A549 (cell line): ENCODE measurements around the gene PLS3. TPM values are rescaled to one million over a fixed set of nuclear protein-coding genes. Genes with fewer than 3 reads are reported as not detected.
A peak's percentile ranks its signal among the peaks of the same experiment; 100 is the strongest.
"Not testable (repeated sequence)": the region's sequence is repeated elsewhere in the genome, so short reads cannot be mapped to it uniquely, and the experiment has no call there.

Experiments
- ATAC-seq, 2 experiments: fragments of 200-7000 bp in 1 of 2; fragments of >200 bp in 1 of 2; cut with Nextera tagmentation in 1 of 2; cut with Tn5 transposase in 1 of 2; 3 replicates each; pipeline versions ENCODE4 v1.8.0 to v1.9.1; 2018 to 2020; ENCODE audit warnings: mild to moderate bottlenecking in 1 of 2, moderate library complexity in 1 of 2
- CTCF ChIA-PET: fragments of 300-600 bp; sonication (Branson Sonifier 250); formaldehyde crosslinking; extraction: SDS; loops from one replicate; lab custom pipeline; 2021; ENCODE audit warnings: antibody characterized with exemption, inconsistent platforms; lab: Yijun Ruan, JAX
- POLR2A ChIA-PET: fragments of 350-600 bp; formaldehyde crosslinking; extraction: SDS; loops from one replicate; lab custom pipeline; 2021; ENCODE audit warnings: antibody characterized with exemption, inconsistent platforms; lab: Yijun Ruan, JAX
- DNase-seq, 2 experiments: peaks; one replicate each; pipeline versions ENCODE4 v3.0.0 to v3.0.0-alpha.2; 2011 to 2016; ENCODE audit warnings: low read depth in 1 of 2, low spot score in 1 of 2
- FAIRE-seq: peaks from 2 replicates; lab custom pipeline; 2011; peaks lifted over from hg19 to GRCh38; lab: Jason Lieb, UNC
- H3K27ac ChIP-seq, 2 experiments: fragments of >200 bp; sonication (Bioruptor Twin); formaldehyde crosslinking; 3 replicates each; pipeline ENCODE4 v1.5.1; 2016 to 2017
- H3K4me1 ChIP-seq: fragments of >200 bp; sonication (Bioruptor Twin); formaldehyde crosslinking; 3 replicates; pipeline ENCODE4 v1.6.1; 2016
- H3K4me2 ChIP-seq: fragments of >200 bp; sonication (Bioruptor Twin); formaldehyde crosslinking; 3 replicates; pipeline ENCODE4 v1.6.1; 2016
- H3K4me3 ChIP-seq: fragments of >200 bp; sonication (Bioruptor Twin); formaldehyde crosslinking; 3 replicates; pipeline ENCODE4 v1.5.1; 2016
- H3K9me3 ChIP-seq: fragments of >200 bp; sonication (Bioruptor Twin); formaldehyde crosslinking; 3 replicates; pipeline ENCODE4 v1.6.1; 2016
- CEBPB ChIP-seq, 2 experiments: fragments of >200 bp in 1 of 2; sonication (Bioruptor Twin) in 1 of 2; formaldehyde crosslinking in 1 of 2; IDR thresholded peaks; 2 replicates each; pipeline ENCODE4 v1.6.1; 2012 to 2016
- CTCF ChIP-seq: fragments of >200 bp; sonication (Bioruptor Twin); formaldehyde crosslinking; IDR thresholded peaks from 3 replicates; pipeline ENCODE4 v1.5.1; 2016
- E2F6 ChIP-seq: IDR thresholded peaks from 2 replicates; pipeline ENCODE4 v1.6.1; 2012; ENCODE audit warnings: low read depth, borderline replicate concordance
- ELK1 ChIP-seq: fragments of 150-350 bp; IDR thresholded peaks from 2 replicates; pipeline ENCODE4 v1.6.1; 2014; ENCODE audit warnings: low read depth, mild to moderate bottlenecking, low read length
- EP300 ChIP-seq, 2 experiments: fragments of >200 bp; sonication (Bioruptor Twin); formaldehyde crosslinking; IDR thresholded peaks; 2 replicates in 1 of 2; 3 replicates in 1 of 2; pipeline ENCODE4 v1.6.1; 2016 to 2017
- FOSB ChIP-seq: fragments of 250-450 bp; sonication (Bioruptor Pico); IDR thresholded peaks from 2 replicates; pipeline ENCODE4 v1.5.0; 2020; ENCODE audit warnings: mild to moderate bottlenecking, moderate library complexity
- HDAC2 ChIP-seq: fragments of 200-600 bp; sonication (generic); IDR thresholded peaks from 2 replicates; pipeline ENCODE4 v1.6.1; 2016
- HES2 ChIP-seq: fragments of >200 bp; sonication (Bioruptor Twin); formaldehyde crosslinking; IDR thresholded peaks from 2 replicates; pipeline ENCODE4 v1.6.1; 2016
- NPAS2 ChIP-seq: fragments of 250-450 bp; sonication (Bioruptor Pico); IDR thresholded peaks from 2 replicates; pipeline ENCODE4 v1.8.0; 2022; ENCODE audit warnings: mild to moderate bottlenecking, moderate library complexity, borderline replicate concordance
- RAD21 ChIP-seq, 2 experiments: fragments of >200 bp in 1 of 2; sonication (Bioruptor Twin) in 1 of 2; formaldehyde crosslinking in 1 of 2; IDR thresholded peaks in 1 of 2; conservative IDR thresholded peaks in 1 of 2; 2 replicates in 1 of 2; 3 replicates in 1 of 2; pipeline ENCODE4 v1.6.1; 2012 to 2018; ENCODE audit warnings: inconsistent platforms in 1 of 2
- RARB ChIP-seq: fragments of 250-450 bp; sonication (Bioruptor Pico); IDR thresholded peaks from 2 replicates; pipeline ENCODE4 v1.8.0; 2021; ENCODE audit warnings: mild to moderate bottlenecking, moderate library complexity
- REST ChIP-seq: fragments of 200-600 bp; sonication (generic); IDR thresholded peaks from 2 replicates; pipeline ENCODE4 v1.6.1; 2016; ENCODE audit warnings: antibody characterized with exemption, mild to moderate bottlenecking, moderate library complexity
- RFX5 ChIP-seq: fragments of 450-650 bp; IDR thresholded peaks from 2 replicates; pipeline ENCODE4 v1.7.1; 2014; ENCODE audit warnings: antibody characterized with exemption, mild to moderate bottlenecking, moderate library complexity
- SMC3 ChIP-seq: fragments of >200 bp; sonication (Bioruptor Twin); formaldehyde crosslinking; IDR thresholded peaks from 3 replicates; pipeline ENCODE4 v1.6.1; 2018; ENCODE audit warnings: inconsistent platforms
- SREBF2 ChIP-seq: fragments of 450-650 bp; IDR thresholded peaks from 2 replicates; pipeline ENCODE4 v1.6.1; 2014; ENCODE audit warnings: mild to moderate bottlenecking, moderate library complexity
- ZC3H11A ChIP-seq: fragments of 450-650 bp; IDR thresholded peaks from 2 replicates; pipeline ENCODE4 v1.6.1; 2014; ENCODE audit warnings: antibody characterized with exemption, mild to moderate bottlenecking
- ZSCAN20 ChIP-seq: fragments of 250-450 bp; sonication (Bioruptor Pico); IDR thresholded peaks from 2 replicates; pipeline ENCODE4 v1.8.0; 2022; ENCODE audit warnings: mild to moderate bottlenecking, moderate library complexity
- WGBS: methylation state at CpG from one replicate; pipeline ENCODE4 v1.1.6; 2017; ENCODE audit errors: missing lambda C conversion rate; 5-methylcytosine and 5-hydroxymethylcytosine counted together
- polyA plus RNA-seq, 4 experiments: library from polyadenylated mRNA; depleted of rRNA in 3 of 4; stranded (reverse); fragments of >200 nt; fragmentation: RNase III in 1 of 4; extraction: RNeasy Plus Mini Kit Qiagen cat#74134 plus additional on column Dnase treatment in 1 of 4; gene quantifications; 2 replicates in 3 of 4; 3 replicates in 1 of 4; pipeline ENCODE4 v1.2.3, GENCODE V29; 2011 to 2017

The PLS3 gene
- polyA plus RNA-seq, 2 of the 4 experiments (the other 2 are of a cell fraction), result 303 to 437 TPM

GRCh38 chrX:115642895-115643530, 82.0 kb downstream of the PLS3 start:
- H3K4me1 ChIP-seq, result peaks cover 5% of the 10 kb centered on the region; the same call in 2 of the 3 replicates
- TF ChIP-seq RFX5 (no peak), REST (no peak), RAD21 (conservative IDR thresholded peaks at IDR 0.05 in 1 of 2, IDR thresholded peaks at IDR 0.05 in 1 of 2) (peak; percentile 79 to 81), FOSB (no peak), CTCF (peak; percentile 76), E2F6 (no peak), SMC3 (peak; percentile 83), CEBPB (IDR thresholded peaks at IDR 0.05) (peak in 1 of 2 experiments; percentile 38; a peak in 1 of 4 replicates)
- TF ChIP-seq, all 56 proteins: peak for 4
- WGBS, result 21% methylated on average over 5 of the region's 5 CpGs
- ChIA-PET CTCF (interaction anchor here (0.7 to 3.9 kb wide), 31 partner anchors 9 to 416 kb away, joined by 3 to 35 read pairs (median 4); no protein-coding TSS in a partner anchor), POLR2A (no interaction called here)
- ATAC-seq (peak in 1 of 2 experiments; percentile 33; a peak in 1 of 6 replicates), FAIRE-seq (no peak), DNase-seq (peak; percentile 9 to 65)
- peak overlapping the region; percentile 24; the same call in 1 of the 3 replicates for H3K4me2 ChIP-seq
- no peaks in the 10 kb centered on the region for H3K9me3 ChIP-seq
- H3K27ac ChIP-seq, result 0 out of 6 replicates have a peak overlapping the region, but pooled peaks of 1 of the 2 experiments have one; percentile 24
- H3K4me3 ChIP-seq, result no peak overlapping the region

- H3K9me3 ChIP-seq, FAIRE-seq, DNase-seq, H3K4me3 ChIP-seq, H3K4me1 ChIP-seq, ATAC-seq, H3K27ac ChIP-seq, POLR2A ChIA-PET, H3K4me2 ChIP-seq: not testable (repeated sequence)
- WGBS, result 93% methylated on average over 5 of the region's 5 CpGs
- TF ChIP-seq ZC3H11A, result peak; percentile 77
- CTCF ChIA-PET, result interaction anchor here (3.9 kb wide), 1 partner anchor 314 kb away, joined by 35 read pairs; no protein-coding TSS in a partner anchor
Measured at GRCh38 chrX:115644397-115644796, 83.4 kb downstream of the PLS3 start.

- ChIA-PET CTCF (interaction anchor here (0.7 to 5.8 kb wide), 4 partner anchors 13 to 319 kb away, joined by 3 to 26 read pairs (median 4); no protein-coding TSS in a partner anchor), POLR2A (no interaction called here)
- ATAC-seq, result no peak
- no peaks in the 10 kb centered on the region for H3K9me3 ChIP-seq
- WGBS, result 89% methylated on average over 5 of the region's 5 CpGs
- no peak overlapping the region for H3K4me2 ChIP-seq
- H3K4me3 ChIP-seq, result no peak overlapping the region
- FAIRE-seq, result no peak
- peaks cover 14% of the 10 kb centered on the region; the same call in 2 of the 3 replicates for H3K4me1 ChIP-seq
- DNase-seq, result no peak
- H3K27ac ChIP-seq, result no peak overlapping the region
- TF ChIP-seq CTCF, result no peak
- TF ChIP-seq CEBPB (IDR thresholded peaks at IDR 0.05), result no peak
- no peak for TF ChIP-seq HES2
- TF ChIP-seq EP300 (IDR thresholded peaks at IDR 0.05), result no peak
- TF ChIP-seq SREBF2, result no peak
- no peak for TF ChIP-seq RARB (CRISPR knock-in tag)
- no peak for TF ChIP-seq ELK1
- TF ChIP-seq HDAC2, result no peak
- TF ChIP-seq NPAS2, result no peak
- no peak for TF ChIP-seq ZSCAN20 (CRISPR knock-in tag)
Measured at GRCh38 chrX:115649461-115650063, 88.6 kb downstream of the PLS3 start.
